A204.1 (cell line): ENCODE data around the gene RPS2.

ENCODE experiments used
- FAIRE-seq: peaks from 2 replicates; lab custom pipeline; 2012; peaks lifted over from hg19 to GRCh38; lab: Jason Lieb, UNC

The RPS2 gene

DNA sequence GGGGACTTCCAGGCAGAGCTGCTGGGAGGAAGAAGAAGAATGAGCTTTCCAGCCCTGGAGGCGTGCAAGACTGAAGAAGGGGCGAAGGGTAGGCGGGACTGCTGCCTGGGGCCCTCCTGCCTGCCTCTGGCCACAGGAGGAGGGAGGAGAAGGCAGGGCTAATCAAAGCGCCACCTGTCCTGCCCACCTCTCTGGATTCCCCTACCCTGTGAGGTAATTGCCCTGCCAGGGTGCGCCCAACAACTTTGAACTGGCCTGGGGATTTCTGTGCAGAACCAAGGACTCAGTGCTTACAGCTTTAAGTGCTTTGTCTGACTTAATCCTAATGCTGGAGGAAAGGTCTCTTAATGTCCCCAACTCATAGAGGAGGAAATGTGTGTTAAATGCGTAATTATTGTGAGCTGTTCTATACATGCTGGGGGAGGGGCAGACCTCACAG, 16.8 kb upstream of the RPS2 start, which contains the start of gene NOXO1:
NOXO1 (minus strand) TSS at position 72 of the 439 bp plus-strand sequence. CDS start 290 bp downstream, outside the sequence.
- FAIRE-seq: no peak

DNA sequence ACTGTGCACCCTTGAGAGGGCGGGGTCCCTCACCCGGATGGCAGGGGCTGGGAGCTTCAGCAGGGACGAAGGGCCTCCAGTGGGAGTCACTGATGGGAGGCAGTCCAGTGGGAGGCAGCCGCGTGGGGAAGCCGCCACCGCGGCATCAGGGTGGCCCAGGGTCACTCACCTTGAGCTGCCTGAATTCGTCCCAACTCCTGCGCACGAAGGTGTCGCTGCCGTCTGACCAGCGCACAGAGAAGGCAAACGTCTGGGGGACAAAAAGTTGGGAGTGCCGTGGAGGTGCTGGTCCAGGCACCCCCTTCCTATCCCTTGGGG, 16.1 kb upstream of the RPS2 start:
- no peak for FAIRE-seq

- FAIRE-seq: no peak
Measured at GRCh38 chr16:1980030-1980769, 15.6 kb upstream of the RPS2 start.

DNA sequence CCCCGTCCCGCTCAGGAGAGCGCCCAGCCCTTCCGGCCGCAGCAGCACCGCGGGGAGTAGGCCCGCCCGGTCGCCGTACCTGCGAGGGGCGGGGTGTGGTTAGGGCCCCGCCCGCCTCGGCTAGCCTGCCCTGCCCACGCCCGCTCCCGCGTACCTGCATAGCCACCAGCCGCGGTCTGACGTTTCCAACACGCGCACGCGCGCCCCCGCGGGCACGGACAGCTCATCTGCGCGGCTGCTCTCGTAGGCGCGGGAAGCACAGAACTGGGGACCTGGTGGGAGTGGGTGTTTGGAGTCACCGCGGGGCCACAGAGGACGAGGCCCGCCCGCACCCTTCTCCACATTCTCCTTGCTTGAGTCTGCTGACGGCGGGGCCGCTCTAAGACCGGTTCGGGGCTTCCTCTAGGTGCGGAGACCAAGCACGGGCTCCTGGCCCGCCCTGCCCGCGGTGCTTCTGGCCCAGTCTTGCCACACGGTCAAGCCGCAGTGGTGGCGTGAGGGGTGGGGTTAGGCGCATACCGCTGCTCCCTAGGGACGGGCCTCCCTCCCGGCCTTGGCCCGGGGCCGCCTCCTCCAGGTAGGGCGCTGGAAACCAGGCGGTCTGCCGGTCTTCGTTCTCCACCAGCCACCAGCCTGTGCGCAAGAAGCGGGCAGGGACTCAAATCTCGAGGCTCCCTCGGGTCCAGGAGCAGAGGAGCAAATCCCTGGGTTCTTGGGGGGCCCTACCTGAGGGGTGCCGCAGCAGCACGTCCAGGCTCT, 14.8 kb upstream of the RPS2 start:
- no peak for FAIRE-seq

- no peak for FAIRE-seq
Measured at GRCh38 chr16:1978476-1979120, 14.0 kb upstream of the RPS2 start.

DNA sequence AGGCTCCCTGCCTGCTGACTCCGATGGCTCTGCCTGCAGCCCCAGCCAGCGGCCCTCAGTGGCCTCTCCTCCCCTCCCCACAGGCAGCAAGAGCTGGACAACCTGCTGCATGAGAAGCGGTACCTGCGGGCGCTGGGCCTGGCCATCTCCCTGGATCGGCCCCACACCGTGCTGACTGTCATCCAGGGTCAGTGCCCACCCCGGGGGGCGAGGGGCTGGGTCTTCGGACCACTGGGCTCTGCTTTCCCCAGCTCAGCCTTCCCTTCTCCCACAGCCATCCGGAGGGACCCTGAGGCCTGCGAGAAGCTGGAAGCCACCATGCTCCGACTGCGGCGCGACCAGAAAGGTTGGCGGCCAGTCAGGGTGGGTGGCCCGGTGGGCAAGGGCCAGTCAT, 13.2 kb upstream of the RPS2 start:
- FAIRE-seq: no peak

GRCh38 chr16:1976951-1977874, 12.6 kb upstream of the RPS2 start:
- FAIRE-seq: no peak

- no peak for FAIRE-seq
Measured at GRCh38 chr16:1976216-1976520, 11.5 kb upstream of the RPS2 start.

DNA sequence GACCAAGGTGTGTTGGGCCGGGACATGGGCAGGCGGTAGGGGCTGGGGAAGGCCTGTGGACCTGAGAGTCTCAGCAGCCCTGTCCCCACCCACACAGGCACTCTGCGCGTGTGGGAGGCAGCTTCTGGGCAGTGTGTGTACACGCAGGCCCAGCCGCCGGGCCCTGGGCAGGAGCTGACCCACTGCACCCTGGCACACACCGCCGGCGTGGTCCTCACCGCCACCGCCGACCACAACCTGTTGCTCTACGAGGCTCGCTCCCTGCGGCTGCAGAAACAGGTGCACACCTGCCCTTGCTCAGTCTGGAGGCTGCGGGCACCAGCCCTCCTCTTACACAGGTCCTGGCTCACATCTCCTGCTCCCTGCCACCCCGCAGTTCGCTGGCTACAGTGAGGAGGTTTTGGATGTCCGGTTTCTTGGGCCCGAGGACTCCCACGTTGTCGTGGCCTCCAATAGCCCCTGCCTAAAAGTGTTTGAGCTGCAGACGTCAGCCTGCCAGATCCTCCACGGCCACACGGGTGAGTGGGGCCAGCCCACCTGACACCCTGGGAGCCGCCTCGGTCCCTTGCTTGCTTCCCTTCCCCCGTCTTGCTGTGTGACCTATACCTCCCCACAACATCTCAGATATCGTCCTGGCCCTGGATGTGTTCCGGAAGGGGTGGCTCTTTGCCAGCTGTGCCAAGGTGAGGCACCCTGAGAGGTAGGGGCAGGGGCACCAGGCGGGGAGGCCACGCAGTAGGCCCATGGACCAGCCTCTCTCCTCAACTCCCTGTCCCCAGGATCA, 11.0 kb upstream of the RPS2 start:
- no peak for FAIRE-seq

DNA sequence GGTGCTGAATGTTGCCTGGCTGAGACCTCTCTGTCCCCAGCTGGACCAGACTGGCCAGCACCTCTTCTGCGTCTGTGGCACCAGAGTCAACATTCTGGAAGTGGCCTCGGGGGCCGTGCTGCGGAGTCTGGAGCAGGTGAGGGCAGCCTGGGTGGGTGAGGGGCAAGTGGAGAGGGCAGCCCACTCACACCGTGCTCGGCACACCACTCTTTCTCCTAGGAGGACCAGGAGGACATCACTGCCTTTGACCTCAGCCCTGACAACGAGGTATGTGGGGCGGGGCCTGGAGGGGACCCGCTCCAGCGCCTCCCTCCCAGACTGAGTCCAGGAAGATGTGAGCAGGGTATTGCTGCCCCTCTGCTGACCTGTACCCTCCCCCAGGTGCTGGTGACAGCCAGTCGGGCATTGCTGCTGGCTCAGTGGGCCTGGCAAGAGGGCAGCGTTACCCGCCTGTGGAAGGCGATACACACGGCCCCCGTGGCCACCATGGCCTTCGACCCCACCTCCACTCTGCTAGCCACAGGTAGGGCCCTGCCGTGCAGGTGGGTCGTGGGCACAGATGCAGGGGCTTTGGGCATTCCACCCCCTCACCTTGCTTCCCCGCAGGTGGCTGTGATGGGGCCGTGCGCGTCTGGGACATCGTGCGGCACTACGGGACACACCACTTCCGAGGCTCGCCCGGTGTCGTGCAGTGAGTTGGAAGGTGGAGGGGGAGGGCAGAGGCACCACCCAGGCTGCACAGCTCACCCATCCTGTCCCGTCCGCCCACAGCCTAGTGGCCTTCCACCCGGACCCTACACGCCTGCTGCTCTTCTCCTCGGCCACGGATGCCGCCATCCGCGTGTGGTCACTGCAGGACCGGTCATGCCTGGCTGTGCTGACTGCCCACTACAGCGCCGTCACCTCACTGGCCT, 9.8 kb upstream of the RPS2 start:
- no peak for FAIRE-seq

GRCh38 chr16:1973461-1974156, 9.0 kb upstream of the RPS2 start:
- no peak for FAIRE-seq

- FAIRE-seq: no peak
Measured at GRCh38 chr16:1972490-1972877, 7.9 kb upstream of the RPS2 start.

GRCh38 chr16:1971796-1972489, 7.3 kb upstream of the RPS2 start, which contains the start of gene TBL3:
TBL3 (plus strand) TSS chr16:1972053; CDS start chr16:1972165, 112 bp downstream.
- peak; percentile 76 for FAIRE-seq

DNA sequence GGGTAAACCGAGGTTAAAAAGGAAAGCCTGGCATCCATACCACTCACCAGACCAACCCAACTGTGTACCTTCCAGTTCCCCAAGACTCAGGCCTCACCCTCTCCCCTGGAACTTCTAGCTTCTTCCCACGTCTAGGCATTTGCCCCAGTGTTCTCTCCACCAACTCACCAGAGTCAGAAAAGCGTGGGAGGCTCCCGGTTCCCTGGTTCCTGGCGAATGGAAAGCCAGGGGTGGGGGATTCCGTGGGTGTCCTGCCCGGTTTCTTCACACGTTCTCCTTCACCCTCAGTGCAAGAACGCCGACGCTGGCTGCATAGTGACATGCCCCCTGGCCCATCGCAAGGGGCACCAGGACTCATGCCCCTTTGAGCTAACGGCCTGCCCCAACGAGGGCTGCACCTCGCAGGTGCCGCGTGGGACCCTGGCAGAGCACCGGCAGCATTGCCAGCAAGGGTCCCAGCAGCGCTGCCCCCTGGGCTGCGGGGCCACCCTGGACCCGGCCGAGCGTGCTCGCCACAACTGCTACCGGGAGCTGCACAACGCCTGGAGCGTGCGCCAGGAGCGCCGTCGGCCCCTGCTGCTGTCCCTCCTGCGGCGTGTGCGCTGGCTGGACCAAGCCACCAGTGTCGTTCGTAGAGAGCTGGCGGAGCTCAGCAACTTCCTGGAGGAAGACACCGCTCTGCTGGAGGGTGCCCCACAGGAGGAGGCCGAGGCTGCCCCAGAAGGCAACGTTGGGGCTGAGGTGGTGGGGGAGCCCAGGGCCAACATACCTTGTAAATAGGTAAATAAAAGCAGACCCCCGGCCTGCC, 3.7 kb upstream of the RPS2 start:
- FAIRE-seq: no peak

DNA sequence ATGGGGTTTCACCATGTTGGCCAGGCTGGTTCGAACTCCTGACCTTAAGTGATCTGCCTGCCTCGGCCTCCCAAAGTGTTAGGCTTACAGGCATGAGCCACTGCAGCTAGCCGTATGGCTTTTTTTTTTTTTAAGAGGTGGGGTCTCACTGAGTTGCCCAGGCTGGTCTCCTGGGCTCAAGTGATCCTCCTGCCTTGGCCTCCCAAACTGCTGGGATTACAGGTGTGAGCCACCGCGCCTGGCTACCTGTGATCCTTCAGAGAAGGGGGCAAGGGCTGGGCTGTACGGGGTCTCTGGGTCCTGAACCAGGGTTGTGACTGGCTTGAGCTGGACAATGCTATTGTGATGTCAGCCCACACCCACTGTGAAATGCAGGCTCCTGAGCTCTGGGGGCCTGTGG, 1.8 kb upstream of the RPS2 start, which contains the start of gene RNF151:
RNF151 (plus strand) TSS at position 397 of the 400 bp plus-strand sequence. CDS start 26 bp downstream, outside the sequence.
- FAIRE-seq: no peak

DNA sequence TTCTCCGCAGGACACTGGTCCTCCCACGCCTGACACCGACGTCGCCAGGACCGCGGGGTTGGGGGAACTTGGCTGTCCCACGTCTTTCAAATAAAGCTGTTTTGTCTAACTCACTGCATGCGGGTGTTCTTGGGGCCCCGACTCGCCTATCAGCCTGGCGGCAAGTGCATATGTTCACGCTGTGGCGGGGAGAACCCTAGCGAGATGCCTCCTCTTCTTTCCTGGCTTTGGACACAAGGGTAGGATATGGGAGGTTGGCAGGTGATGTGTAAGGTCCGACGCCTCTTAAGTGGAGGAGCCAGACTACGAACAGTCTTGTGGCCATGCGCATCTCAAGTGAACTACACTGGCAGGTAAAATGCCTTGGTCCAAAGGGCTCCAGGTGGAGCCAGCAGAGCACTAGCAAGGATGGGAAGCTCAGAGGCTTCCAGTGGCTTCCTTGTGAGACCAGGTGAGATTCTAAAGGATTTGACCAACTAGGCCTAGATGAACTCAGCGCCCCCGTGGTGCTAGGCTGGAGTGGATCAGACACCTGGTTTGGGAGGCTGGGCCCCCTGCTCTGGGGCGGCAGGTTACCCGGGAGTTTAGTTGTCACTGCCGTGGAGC, 873 bp upstream of the RPS2 start:
- no peak for FAIRE-seq

DNA sequence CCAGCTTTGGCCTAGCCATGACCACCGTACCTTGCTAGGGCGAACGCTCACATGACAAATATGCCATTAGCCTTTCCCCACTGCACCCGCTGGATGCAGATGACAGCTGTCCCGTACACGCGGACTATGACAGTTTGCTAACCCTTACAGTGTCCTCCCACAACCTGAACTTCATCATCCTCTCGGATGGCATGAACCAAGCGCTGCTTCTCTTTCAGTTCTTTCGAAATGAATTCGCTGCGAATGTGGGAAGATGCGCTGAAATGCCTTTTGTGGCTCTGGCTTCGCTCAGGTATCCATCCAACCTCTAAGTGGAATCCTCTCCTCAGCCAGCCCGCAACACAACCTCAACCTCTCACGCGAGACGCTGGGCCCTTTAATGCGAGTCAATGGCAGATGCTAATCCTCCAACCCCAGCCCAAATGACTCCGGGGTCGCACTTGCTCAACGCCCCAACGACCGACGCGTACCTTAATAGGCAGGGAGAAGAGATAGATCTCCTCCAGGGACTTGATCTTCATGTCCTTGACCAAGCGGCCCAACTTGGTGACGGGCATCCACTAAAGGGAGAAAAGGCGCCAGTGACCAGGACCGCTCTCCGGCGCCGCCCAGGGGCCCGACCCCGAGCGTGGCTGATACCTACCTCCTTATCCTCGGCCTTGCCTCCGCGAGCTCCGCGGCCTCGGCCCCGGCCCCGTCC, 670 bp downstream of the RPS2 start:
- no peak for FAIRE-seq
